ENCODE data around the gene VWC2L. TPM values are rescaled to one million over a fixed set of nuclear protein-coding genes. Genes with fewer than 3 reads are reported as not detected.
A peak's percentile ranks its signal among the peaks of the same experiment; 100 is the strongest.

Gene VWC2L
- not detected in 2 replicates for total RNA-seq

DNA sequence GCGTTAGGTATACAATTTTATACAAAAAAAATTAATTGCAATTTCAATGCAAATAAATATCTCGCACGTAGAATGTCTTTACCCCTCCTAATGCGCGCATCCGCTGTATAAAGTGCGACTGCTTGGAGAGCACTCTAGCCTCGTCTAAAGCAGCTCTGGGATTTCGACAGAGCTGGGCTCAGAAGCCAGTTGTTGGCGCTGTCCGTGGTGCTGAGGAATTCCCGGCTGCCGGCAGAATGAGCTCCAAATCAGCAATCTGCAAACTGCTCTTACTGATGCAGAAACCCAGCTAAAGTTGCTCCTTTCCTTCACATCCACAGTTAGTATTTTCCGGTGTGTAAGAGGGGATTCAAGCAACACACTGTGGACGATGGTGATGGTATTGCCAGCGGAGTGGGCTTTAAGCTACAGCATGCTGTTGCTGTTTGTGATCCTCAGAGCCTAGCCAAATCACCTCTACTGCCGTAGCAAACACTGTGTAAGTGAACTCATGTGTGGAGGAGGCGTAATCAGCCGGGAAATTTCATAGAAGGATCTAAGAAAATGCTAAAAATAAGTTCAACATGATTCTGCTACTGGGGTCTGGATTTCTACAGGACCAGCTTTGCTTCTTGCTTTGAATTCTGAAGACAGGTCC is at the start of gene VWC2L:
VWC2L (plus strand) TSS at position 137 of the 637 bp plus-strand sequence. CDS start 3,140 bp downstream, outside the sequence.
- no peaks in the 10 kb centered on the region for H3K36me3 Mint-ChIP-seq (ENCODE audit: low read depth)
- H3K27me3 Mint-ChIP-seq (ENCODE audit: low read depth), result no peaks in the 10 kb centered on the region

DNA sequence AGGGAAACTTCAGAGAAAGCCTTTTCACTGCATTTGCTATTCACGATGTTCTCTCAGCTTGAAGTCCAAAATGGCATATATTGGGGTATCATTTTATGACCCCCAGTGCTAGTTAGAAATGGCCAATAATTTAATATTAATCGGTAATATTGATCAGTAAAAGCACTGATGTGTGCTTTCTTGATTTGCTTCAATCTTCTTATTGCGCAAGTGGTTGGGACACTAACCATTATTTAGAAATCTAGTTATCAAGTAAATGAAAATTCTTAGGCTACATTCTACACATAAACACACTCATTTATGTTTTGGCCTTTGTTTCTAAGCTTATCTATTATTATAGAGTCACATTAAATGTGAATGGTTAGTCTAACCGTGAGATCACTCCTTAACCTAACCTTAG is 49.7 kb upstream of the VWC2L start:
- DNase-seq (ENCODE audit: low spot score), result no peak
- no peak overlapping the region for H3K27ac Mint-ChIP-seq
- no peaks in the 10 kb centered on the region for H3K27me3 Mint-ChIP-seq (ENCODE audit: low read depth)
- intact Hi-C loops (cut with micrococcal nuclease), result no loop called here
- no peaks in the 10 kb centered on the region for H3K36me3 Mint-ChIP-seq (ENCODE audit: low read depth)
- no peak overlapping the region for H3K4me3 Mint-ChIP-seq (ENCODE audit: low read depth)
- no peaks in the 10 kb centered on the region for H3K9me3 Mint-ChIP-seq
- no peaks in the 10 kb centered on the region for H3K4me1 Mint-ChIP-seq (ENCODE audit: low read depth)

More for the DNA sequence above, at the start of gene VWC2L:
- peak; percentile 15 for DNase-seq (ENCODE audit: low spot score)
- Mint-ChIP-seq H3K9me3 (no peaks in the 10 kb centered on the region), H3K27ac (no peak within 1 kb of the TSS), H3K4me3 (ENCODE audit: low read depth) (no peak within 1 kb of the TSS), H3K4me1 (ENCODE audit: low read depth) (no peaks in the 10 kb centered on the region)
- intact Hi-C loops (cut with micrococcal nuclease), result no loop called here

DNA sequence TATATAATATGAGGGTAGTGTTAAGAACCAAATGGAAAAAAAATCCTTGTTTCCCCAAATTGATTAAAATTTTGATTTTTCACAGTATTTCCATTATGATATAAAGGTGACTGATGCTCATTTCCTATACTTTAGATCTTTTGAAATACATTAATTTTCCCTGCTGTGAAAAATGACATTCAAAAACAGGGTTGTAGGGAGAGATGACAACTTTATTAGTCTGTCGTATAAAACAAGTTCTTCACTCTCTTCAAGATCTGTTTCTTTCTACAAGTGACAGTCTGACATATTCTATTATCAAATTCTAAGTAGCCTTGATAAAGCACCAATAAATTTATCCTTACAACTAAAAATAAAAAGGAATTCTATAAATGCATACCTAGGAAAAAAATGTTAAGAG is 45.3 kb upstream of the VWC2L start:
- H3K36me3 Mint-ChIP-seq (ENCODE audit: low read depth), result no peaks in the 10 kb centered on the region
- H3K27me3 Mint-ChIP-seq (ENCODE audit: low read depth), result no peaks in the 10 kb centered on the region
- intact Hi-C loops (cut with micrococcal nuclease), result no loop called here
- no peaks in the 10 kb centered on the region for H3K9me3 Mint-ChIP-seq
- no peak overlapping the region for H3K4me3 Mint-ChIP-seq (ENCODE audit: low read depth)
- DNase-seq (ENCODE audit: low spot score), result no peak
- H3K4me1 Mint-ChIP-seq (ENCODE audit: low read depth), result no peaks in the 10 kb centered on the region
- H3K27ac Mint-ChIP-seq, result no peak overlapping the region

DNA sequence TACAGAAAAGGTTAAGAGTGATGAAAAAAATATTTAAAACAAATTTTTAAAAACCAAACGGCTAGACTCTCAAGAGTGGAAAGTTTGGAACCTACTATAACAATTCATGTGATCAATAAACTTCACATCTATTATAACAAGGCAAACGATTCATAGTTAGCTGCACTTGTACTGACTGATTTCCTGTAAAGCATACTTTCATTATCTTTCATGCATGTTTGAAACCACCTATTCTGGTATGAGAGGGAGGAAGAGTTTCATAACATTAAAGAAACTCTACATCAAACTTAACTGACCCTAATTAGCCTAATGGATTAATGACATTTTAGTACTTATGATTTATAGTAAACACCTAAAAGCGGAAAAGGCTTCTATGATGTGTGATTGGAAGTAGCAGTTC is 43.7 kb upstream of the VWC2L start:
- H3K36me3 Mint-ChIP-seq (ENCODE audit: low read depth), result no peaks in the 10 kb centered on the region
- intact Hi-C loops (cut with micrococcal nuclease), result no loop called here
- no peaks in the 10 kb centered on the region for H3K27me3 Mint-ChIP-seq (ENCODE audit: low read depth)
- no peaks in the 10 kb centered on the region for H3K9me3 Mint-ChIP-seq
- no peak overlapping the region for H3K4me3 Mint-ChIP-seq (ENCODE audit: low read depth)
- no peak overlapping the region for H3K27ac Mint-ChIP-seq
- no peaks in the 10 kb centered on the region for H3K4me1 Mint-ChIP-seq (ENCODE audit: low read depth)
- no peak for DNase-seq (ENCODE audit: low spot score)

DNA sequence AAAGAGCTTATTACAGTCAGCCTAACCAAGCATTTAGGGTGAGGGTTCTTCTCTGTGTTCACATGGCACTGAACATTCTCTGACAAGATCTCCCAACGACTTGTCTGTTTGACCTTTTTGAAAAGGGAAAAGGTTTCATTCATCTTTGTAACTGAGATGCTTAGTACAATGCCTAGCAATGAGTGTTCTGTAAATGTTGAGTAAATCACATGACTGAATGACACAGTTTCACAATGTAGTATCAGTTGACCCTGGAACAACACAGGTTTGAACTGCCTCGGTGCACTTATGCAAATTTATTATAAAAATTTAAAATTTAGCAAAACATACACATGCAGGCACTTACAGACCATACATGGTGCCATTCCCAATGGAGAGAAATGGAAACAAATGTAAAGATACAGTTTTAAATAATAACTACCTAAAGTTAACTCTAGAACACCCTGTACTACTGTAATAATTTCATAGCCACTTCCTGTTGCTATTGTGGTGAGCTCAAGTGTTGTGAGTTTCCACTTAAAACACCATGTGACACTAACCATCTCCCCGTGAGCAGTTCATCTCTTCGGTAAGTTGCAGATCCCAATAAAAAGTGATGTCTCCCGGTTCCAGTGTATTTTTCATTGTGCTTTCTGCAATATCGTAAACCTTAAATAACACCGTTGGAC is 34.1 kb upstream of the VWC2L start:
- Mint-ChIP-seq H3K36me3 (ENCODE audit: low read depth) (no peaks in the 10 kb centered on the region), H3K27ac (no peak overlapping the region), H3K27me3 (ENCODE audit: low read depth) (no peaks in the 10 kb centered on the region), H3K4me1 (ENCODE audit: low read depth) (peaks cover 3% of the 10 kb centered on the region), H3K4me3 (ENCODE audit: low read depth) (no peak overlapping the region), H3K9me3 (no peaks in the 10 kb centered on the region)
- intact Hi-C loops (cut with micrococcal nuclease), result no loop called here
- no peak for DNase-seq (ENCODE audit: low spot score)

DNA sequence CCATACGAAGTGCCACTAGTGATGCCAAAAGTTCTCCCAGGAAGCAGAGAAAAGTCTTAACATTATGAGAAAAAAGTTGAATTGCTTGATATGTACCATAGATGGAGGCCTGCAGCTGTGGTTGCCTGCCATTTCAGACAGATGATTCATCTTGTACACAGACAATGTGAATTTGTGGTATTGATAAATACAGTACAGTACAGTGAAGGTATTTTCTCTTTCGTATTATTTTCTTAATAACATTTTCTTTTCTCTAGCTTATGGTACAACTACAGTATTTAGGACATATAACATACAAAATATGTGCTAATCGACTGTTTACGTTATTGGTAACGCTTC is 33.6 kb upstream of the VWC2L start:
- Mint-ChIP-seq H3K27me3 (ENCODE audit: low read depth) (no peaks in the 10 kb centered on the region), H3K4me3 (ENCODE audit: low read depth) (no peak overlapping the region), H3K4me1 (ENCODE audit: low read depth) (peaks cover 3% of the 10 kb centered on the region), H3K9me3 (no peaks in the 10 kb centered on the region), H3K36me3 (ENCODE audit: low read depth) (no peaks in the 10 kb centered on the region), H3K27ac (no peak overlapping the region)
- no peak for DNase-seq (ENCODE audit: low spot score)
- intact Hi-C loops (cut with micrococcal nuclease), result no loop called here

DNA sequence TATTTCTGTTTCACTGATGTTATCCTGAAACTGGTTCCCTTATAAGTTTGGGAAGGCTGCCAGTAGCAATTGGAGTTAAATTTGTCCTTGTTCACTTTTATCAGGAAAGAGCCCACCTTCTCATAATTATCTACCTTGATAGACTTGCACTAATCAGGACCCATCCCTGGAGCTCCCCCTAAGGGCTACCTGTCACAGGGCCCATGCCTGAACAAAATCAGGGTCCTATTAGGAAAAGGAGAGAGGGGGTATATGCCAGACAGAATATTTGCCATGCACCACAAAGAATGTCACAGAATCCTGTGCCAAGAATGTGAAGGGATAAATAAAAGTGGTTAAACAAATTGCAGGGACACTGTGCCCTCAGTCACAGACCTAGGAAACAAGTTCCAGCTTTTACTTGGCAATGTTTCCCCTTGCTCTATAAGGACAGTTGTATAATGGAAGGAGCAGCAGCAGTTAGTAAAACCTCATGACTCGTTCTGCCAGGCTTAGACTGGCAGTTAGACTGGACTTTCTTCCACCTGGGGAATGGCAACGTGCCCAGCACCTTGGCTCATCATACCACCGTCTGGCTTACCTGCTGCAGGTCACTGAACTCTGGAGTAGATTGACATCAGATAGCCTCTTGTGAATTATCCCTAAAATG is 32.3 kb upstream of the VWC2L start:
- peaks cover 3% of the 10 kb centered on the region for H3K4me1 Mint-ChIP-seq (ENCODE audit: low read depth)
- no peak for DNase-seq (ENCODE audit: low spot score)

DNA sequence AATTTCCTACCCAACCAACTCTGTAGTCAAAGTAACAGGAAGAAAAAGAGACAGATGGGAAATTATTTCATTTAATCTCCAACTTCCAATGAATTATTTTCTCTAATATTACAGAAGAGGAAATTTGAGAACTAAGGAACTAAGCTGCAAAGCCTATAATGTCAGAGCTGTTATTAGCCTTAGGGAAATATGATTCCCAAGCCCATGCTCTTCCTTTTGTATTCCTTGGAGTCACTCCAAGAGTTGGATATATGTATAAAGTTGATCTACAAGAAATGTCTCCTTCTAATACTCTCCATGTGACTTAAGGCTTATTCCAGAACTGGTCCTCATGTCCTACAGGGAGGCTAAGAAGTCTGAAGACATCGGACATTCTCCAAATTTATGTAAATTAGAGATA is 31.6 kb upstream of the VWC2L start:
- no peak overlapping the region for H3K27ac Mint-ChIP-seq
- no peaks in the 10 kb centered on the region for H3K27me3 Mint-ChIP-seq (ENCODE audit: low read depth)
- intact Hi-C loops (cut with micrococcal nuclease), result no loop called here
- no peak overlapping the region for H3K4me3 Mint-ChIP-seq (ENCODE audit: low read depth)
- H3K4me1 Mint-ChIP-seq (ENCODE audit: low read depth), result peaks cover 3% of the 10 kb centered on the region
- H3K9me3 Mint-ChIP-seq, result no peaks in the 10 kb centered on the region
- no peaks in the 10 kb centered on the region for H3K36me3 Mint-ChIP-seq (ENCODE audit: low read depth)
- DNase-seq (ENCODE audit: low spot score), result no peak

More for the DNA sequence above, 32.3 kb upstream of the VWC2L start:
- intact Hi-C loops (cut with micrococcal nuclease), result no loop called here
- no peak overlapping the region for H3K4me3 Mint-ChIP-seq (ENCODE audit: low read depth)
- H3K27ac Mint-ChIP-seq, result no peak overlapping the region
- no peaks in the 10 kb centered on the region for H3K27me3 Mint-ChIP-seq (ENCODE audit: low read depth)
- no peaks in the 10 kb centered on the region for H3K36me3 Mint-ChIP-seq (ENCODE audit: low read depth)
- no peaks in the 10 kb centered on the region for H3K9me3 Mint-ChIP-seq

DNA sequence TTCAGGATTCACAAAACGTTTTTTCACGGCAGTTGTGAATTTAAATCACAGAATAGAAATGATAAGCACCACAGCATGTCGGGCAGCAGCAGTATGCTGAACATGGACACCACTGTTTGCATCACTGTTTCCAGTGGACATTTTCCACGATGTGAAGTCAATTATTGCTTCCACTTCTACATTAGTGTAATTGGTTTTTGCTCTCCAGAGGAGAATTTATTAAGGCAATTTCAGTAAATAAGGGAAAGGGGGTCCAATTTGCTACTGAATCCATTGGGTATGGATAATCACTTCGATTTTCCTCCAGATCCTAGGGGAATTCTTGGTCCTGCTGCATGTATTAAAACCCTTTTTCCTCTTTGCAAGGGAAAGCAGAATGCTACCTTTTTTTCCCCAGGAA is 30.2 kb upstream of the VWC2L start:
- H3K27me3 Mint-ChIP-seq (ENCODE audit: low read depth), result no peaks in the 10 kb centered on the region
- intact Hi-C loops (cut with micrococcal nuclease), result no loop called here
- H3K4me1 Mint-ChIP-seq (ENCODE audit: low read depth), result peaks cover 3% of the 10 kb centered on the region
- no peak for DNase-seq (ENCODE audit: low spot score)
- no peak overlapping the region for H3K4me3 Mint-ChIP-seq (ENCODE audit: low read depth)
- no peaks in the 10 kb centered on the region for H3K9me3 Mint-ChIP-seq
- no peaks in the 10 kb centered on the region for H3K36me3 Mint-ChIP-seq (ENCODE audit: low read depth)
- H3K27ac Mint-ChIP-seq, result no peak overlapping the region

DNA sequence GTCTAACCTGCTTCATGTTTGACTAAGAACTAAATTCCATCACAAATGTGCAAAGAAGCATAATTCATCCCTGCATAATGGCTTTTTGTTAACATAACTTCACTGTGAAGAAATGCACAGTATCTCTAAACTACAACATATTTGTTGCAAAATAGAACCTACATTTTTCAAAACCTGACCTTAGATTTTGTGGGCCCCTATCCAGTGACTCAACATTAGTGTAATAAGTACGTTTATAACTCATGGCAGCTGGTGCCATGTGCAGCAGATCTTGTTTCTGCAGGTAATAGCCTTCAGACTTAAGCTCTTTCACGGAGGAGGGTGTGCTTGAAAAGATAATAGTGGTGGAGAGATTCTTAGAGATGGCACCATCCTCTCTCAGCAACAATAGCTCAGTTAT is 28.6 kb upstream of the VWC2L start:
- Mint-ChIP-seq H3K27ac (no peak overlapping the region), H3K4me3 (ENCODE audit: low read depth) (no peak overlapping the region), H3K9me3 (no peaks in the 10 kb centered on the region), H3K27me3 (ENCODE audit: low read depth) (no peaks in the 10 kb centered on the region), H3K36me3 (ENCODE audit: low read depth) (no peaks in the 10 kb centered on the region), H3K4me1 (ENCODE audit: low read depth) (no peaks in the 10 kb centered on the region)
- intact Hi-C loops (cut with micrococcal nuclease), result no loop called here
- no peak for DNase-seq (ENCODE audit: low spot score)

DNA sequence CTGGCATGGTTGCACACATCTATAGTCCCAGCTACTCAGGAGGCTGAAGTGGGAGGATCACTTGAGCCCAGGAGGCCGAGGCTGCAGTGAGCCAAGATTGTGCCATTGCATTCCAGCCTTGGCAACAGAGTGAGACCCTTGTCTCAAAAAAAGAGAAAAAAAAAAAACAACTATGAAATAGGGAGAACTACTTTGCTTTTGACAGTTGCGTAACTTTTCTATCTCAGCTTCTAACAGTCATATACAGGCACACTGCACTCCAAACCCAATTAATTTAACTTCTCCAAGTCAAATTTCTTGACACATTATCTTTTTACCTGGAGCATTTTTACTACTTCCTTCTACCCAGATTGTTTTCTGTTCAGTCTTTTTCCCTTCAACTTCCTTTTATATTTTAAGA is 24.1 kb upstream of the VWC2L start:
- Mint-ChIP-seq H3K36me3 (ENCODE audit: low read depth) (no peaks in the 10 kb centered on the region), H3K4me1 (ENCODE audit: low read depth) (no peaks in the 10 kb centered on the region), H3K27me3 (ENCODE audit: low read depth) (no peaks in the 10 kb centered on the region), H3K9me3 (no peaks in the 10 kb centered on the region), H3K4me3 (ENCODE audit: low read depth) (no peak overlapping the region), H3K27ac (no peak overlapping the region)
- DNase-seq (ENCODE audit: low spot score), result no peak
- intact Hi-C loops (cut with micrococcal nuclease), result no loop called here

DNA sequence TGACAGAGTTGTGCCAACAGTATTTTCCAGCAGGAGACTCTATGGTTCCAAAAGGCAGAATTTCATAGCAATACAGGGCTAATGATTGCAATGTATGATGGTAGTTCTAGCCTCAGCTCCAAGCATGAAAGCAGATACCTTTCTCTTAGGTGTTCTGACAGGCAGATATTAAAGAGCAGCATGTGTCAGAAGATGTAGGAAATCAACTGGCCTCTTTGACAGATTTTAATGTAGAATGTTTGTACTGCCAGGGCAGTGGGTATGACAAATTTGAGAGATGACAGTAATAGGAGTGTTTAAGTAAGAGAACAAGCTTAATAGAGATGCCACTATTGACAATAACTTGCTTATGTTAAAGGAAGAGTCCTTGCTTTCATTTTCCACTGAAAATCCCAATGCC is 21.5 kb upstream of the VWC2L start:
- H3K27ac Mint-ChIP-seq, result no peak overlapping the region
- no peak overlapping the region for H3K4me3 Mint-ChIP-seq (ENCODE audit: low read depth)
- no peaks in the 10 kb centered on the region for H3K9me3 Mint-ChIP-seq
- no peaks in the 10 kb centered on the region for H3K36me3 Mint-ChIP-seq (ENCODE audit: low read depth)
- intact Hi-C loops (cut with micrococcal nuclease), result no loop called here
- no peaks in the 10 kb centered on the region for H3K27me3 Mint-ChIP-seq (ENCODE audit: low read depth)
- DNase-seq (ENCODE audit: low spot score), result no peak
- no peaks in the 10 kb centered on the region for H3K4me1 Mint-ChIP-seq (ENCODE audit: low read depth)

DNA sequence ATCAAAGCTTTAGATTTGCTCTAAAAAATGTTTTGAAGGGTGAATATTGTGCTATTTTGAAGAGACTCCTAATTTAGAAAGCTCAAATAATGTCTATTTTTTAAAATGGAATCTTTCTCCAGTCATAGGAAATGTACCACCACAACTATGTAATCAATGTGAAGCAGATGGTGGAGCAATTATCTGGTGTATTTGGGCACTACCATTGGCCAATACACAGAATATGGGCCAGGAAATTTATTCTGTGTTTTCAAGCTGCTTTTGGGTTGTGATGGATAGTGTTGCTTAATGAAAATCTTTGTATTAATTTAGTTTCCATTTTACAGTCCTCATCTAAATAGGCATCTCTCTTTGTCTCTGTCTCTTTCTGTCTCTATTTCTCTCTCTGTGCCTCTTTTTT is 17.1 kb upstream of the VWC2L start:
- Mint-ChIP-seq H3K27ac (no peak overlapping the region), H3K4me3 (ENCODE audit: low read depth) (no peak overlapping the region), H3K4me1 (ENCODE audit: low read depth) (no peaks in the 10 kb centered on the region), H3K9me3 (no peaks in the 10 kb centered on the region), H3K27me3 (ENCODE audit: low read depth) (no peaks in the 10 kb centered on the region), H3K36me3 (ENCODE audit: low read depth) (no peaks in the 10 kb centered on the region)
- DNase-seq (ENCODE audit: low spot score), result no peak
- intact Hi-C loops (cut with micrococcal nuclease), result no loop called here
